GM19240 (cell line): ENCODE results near the gene ACAA2.

Source experiments
- DNase-seq: peaks from one replicate; pipeline ENCODE4 v3.0.0; 2011; ENCODE audit warnings: low spot score; ENCODE audit not compliant: insufficient read length

The ACAA2 gene

GRCh38 chr18:49743117-49743567 is 70.2 kb downstream of the ACAA2 start:
- no peak for DNase-seq

GRCh38 chr18:49742316-49743116 is 70.8 kb downstream of the ACAA2 start:
- no peak for DNase-seq

GRCh38 chr18:49739275-49739674 is 74.1 kb downstream of the ACAA2 start:
- no peak for DNase-seq

- DNase-seq, result no peak
Measured at GRCh38 chr18:49738721-49739120, 74.6 kb downstream of the ACAA2 start.

- no peak for DNase-seq
Measured at GRCh38 chr18:49734836-49735235, 78.5 kb downstream of the ACAA2 start.

GRCh38 chr18:49733896-49734585 is 79.3 kb downstream of the ACAA2 start:
- DNase-seq, result no peak

GRCh38 chr18:49733321-49733720 is 80.0 kb downstream of the ACAA2 start:
- no peak for DNase-seq
